Transverse colon (tissue), 4 donors: Measurements from ENCODE around the gene PNKD. TPM values are rescaled to one million over a fixed set of nuclear protein-coding genes. Genes with fewer than 3 reads are reported as not detected.

Source experiments
- DNase-seq: peaks from one replicate; pipeline ENCODE4 v3.0.0-alpha.2; 2019
- H3K27ac ChIP-seq, 4 donors: fragments of 200-600 bp; sonication (generic); 2 replicates each; pipeline ENCODE4 v1.5.1; 2016 to 2018; ENCODE audit warnings: inconsistent platforms in 4 of 4
- H3K27me3 ChIP-seq: fragments of 200-600 bp; sonication (generic); 2 replicates; pipeline ENCODE4 v1.5.1; 2017; ENCODE audit warnings: inconsistent platforms
- H3K36me3 ChIP-seq, 4 donors: fragments of 200-600 bp; sonication (generic); 2 replicates each; pipeline ENCODE4 v1.5.1; 2017 to 2019; ENCODE audit warnings: inconsistent platforms in 4 of 4
- H3K4me1 ChIP-seq, 4 donors: fragments of 200-600 bp; sonication (generic); 2 replicates each; pipeline ENCODE4 v1.5.1; 2017 to 2020; ENCODE audit warnings: inconsistent platforms in 4 of 4
- H3K4me3 ChIP-seq, 4 donors: fragments of 200-600 bp; sonication (generic); 1 replicate in 1 of 4; 2 replicates in 3 of 4; pipeline versions ENCODE4 v1.5.1 to v1.6.1; 2017 to 2019; ENCODE audit warnings: inconsistent platforms in 4 of 4
- H3K9me3 ChIP-seq, 2 donors: fragments of 200-600 bp; sonication (generic); 2 replicates each; pipeline ENCODE4 v1.5.1; 2017 to 2019; ENCODE audit warnings: inconsistent platforms in 2 of 2
- CTCF ChIP-seq, 5 experiments: fragments of 200-600 bp in 3 of 5; fragments of 450-650 bp in 2 of 5; sonication (generic) in 3 of 5; IDR thresholded peaks; 1 replicate in 2 of 5; 2 replicates in 3 of 5; pipeline ENCODE4 v1.5.1; 2016 to 2017; ENCODE audit warnings: antibody characterized with exemption in 5 of 5, inconsistent platforms in 3 of 5, mild to moderate bottlenecking in 2 of 5, moderate library complexity in 1 of 5
- EP300 ChIP-seq: sonication (generic); formaldehyde crosslinking; IDR thresholded peaks from one replicate; pipeline ENCODE4 v1.6.1; 2017; ENCODE audit warnings: antibody characterized with exemption, low read depth
- POLR2A ChIP-seq: fragments of 450-650 bp; IDR thresholded peaks from one replicate; pipeline ENCODE4 v1.6.1; 2016; ENCODE audit warnings: antibody characterized with exemption, mild to moderate bottlenecking, moderate library complexity
- POLR2AphosphoS5 ChIP-seq, 3 donors: sonication (generic); formaldehyde crosslinking; IDR thresholded peaks; one replicate each; pipeline ENCODE4 v1.6.1; 2016; ENCODE audit warnings: antibody characterized with exemption in 3 of 3
- WGBS, 2 donors: methylation state at CpG; one replicate each; pipeline ENCODE4 v1.1.5; 2018; ENCODE audit warnings: low coverage in 1 of 2; 5-methylcytosine and 5-hydroxymethylcytosine counted together
- in situ Hi-C, 4 donors: fragments of 200-750 bp; cut with MboI; loops; one replicate each; pipeline versions ENCODE4 v1.15.0 to v1.15.1; 2017; ENCODE audit warnings: low sequenced_read_pairs in 3 of 4, low pct_ligation_motif_present in 1 of 4, low pct_unique_long_range_greater_than_20kb in 1 of 4
- intact Hi-C: fragments of 100-400 bp; cut with DNase I; formaldehyde crosslinking; loops from one replicate; pipeline ENCODE4 v1.15.1; 2023; ENCODE audit warnings: low total_unique reads
- total RNA-seq, 4 donors: library from RNA; depleted of rRNA; stranded (reverse); fragments of >200 nt; gene quantifications; one replicate each; pipeline ENCODE4 v1.1.0, GENCODE V29; 2016

The PNKD gene
- total RNA-seq, 4 donors from 2014 or later: 14.3 to 111 (median 100) TPM

- Histone ChIP-seq H3K27me3 (no peaks in the 10 kb centered on the region), H3K9me3 (no peaks in the 10 kb centered on the region), H3K27ac (peak overlapping the region in 3 of 4 donors; percentile 14 to 87 (median 41)), H3K4me1 (peaks cover 29 to 36% (median 33%) of the 10 kb centered on the region in 4 donors), H3K36me3 (peaks cover 0 to 38% (median 18%) of the 10 kb centered on the region in 4 donors), H3K4me3 (no peak overlapping the region)
- DNase-seq: no peak
- WGBS, 2 donors: 91 to 100% methylated on average over 1 to 13 of the region's 13 CpGs
- TF ChIP-seq EP300: no peak
- no peak for TF ChIP-seq POLR2AphosphoS5 (IDR thresholded peaks at IDR 0.05)
- TF ChIP-seq POLR2A: no peak
- in situ Hi-C loops (loop anchor here in 1 of 4 donors (5.0 kb wide), 1 partner anchor 64 kb away; no protein-coding TSS in a partner anchor), intact Hi-C loops (loop anchor here (5.0 kb wide), 1 partner anchor 69 kb away; no protein-coding TSS in a partner anchor)
Measured at GRCh38 chr2:218256612-218257350, 13.5 kb upstream of the PNKD start.

- WGBS, 2 donors: 43 to 68% methylated on average over 1 to 8 of the region's 8 CpGs
- Histone ChIP-seq H3K36me3 (peaks cover 0 to 30% (median 15%) of the 10 kb centered on the region in 4 donors), H3K4me1 (peaks cover 36 to 43% (median 41%) of the 10 kb centered on the region in 4 donors), H3K27ac (peak overlapping the region; percentile 14 to 87 (median 38)), H3K27me3 (no peaks in the 10 kb centered on the region), H3K4me3 (no peak overlapping the region), H3K9me3 (no peaks in the 10 kb centered on the region)
- in situ Hi-C loops: loop anchor here in 1 of 4 donors (5.0 kb wide), 1 partner anchor 65 kb away; no protein-coding TSS in a partner anchor
- peak; percentile 31 for DNase-seq
- TF ChIP-seq POLR2AphosphoS5 (IDR thresholded peaks at IDR 0.05) (no peak), CTCF (IDR thresholded peaks at IDR 0.05) (peak; percentile 32 to 70 (median 53))
- intact Hi-C loops: loop anchor here (5.0 kb wide), 1 partner anchor 70 kb away; no protein-coding TSS in a partner anchor
Measured at GRCh38 chr2:218257390-218257981, 12.8 kb upstream of the PNKD start.

GRCh38 chr2:218259099-218259961 is 11.0 kb upstream of the PNKD start:
- peak; percentile 54 for DNase-seq
- peak overlapping the region; percentile 83 to 90 (median 86) for H3K27ac ChIP-seq
- peaks cover 55 to 61% (median 59%) of the 10 kb centered on the region in 4 donors for H3K4me1 ChIP-seq
- intact Hi-C loops: loop anchor here (5.0 kb wide), 1 partner anchor 72 kb away; no protein-coding TSS in a partner anchor
- no peaks in the 10 kb centered on the region for H3K9me3 ChIP-seq
- no peaks in the 10 kb centered on the region for H3K27me3 ChIP-seq
- in situ Hi-C loops: loop anchor here in 1 of 4 donors (5.0 kb wide), 1 partner anchor 67 kb away; no protein-coding TSS in a partner anchor
- H3K4me3 ChIP-seq: no peak overlapping the region
- peaks cover 0 to 12% (median 5%) of the 10 kb centered on the region in 4 donors for H3K36me3 ChIP-seq
- TF ChIP-seq POLR2A: no peak
- TF ChIP-seq EP300: peak; percentile 78
- TF ChIP-seq POLR2AphosphoS5 (IDR thresholded peaks at IDR 0.05): peak; percentile 87 to 95 (median 89)
- TF ChIP-seq CTCF (IDR thresholded peaks at IDR 0.05): no peak
- WGBS, 2 donors: 56 to 64% methylated on average over 7 to 15 of the region's 15 CpGs

- intact Hi-C loops (no loop called here), in situ Hi-C loops (no loop called here)
- TF ChIP-seq CTCF (IDR thresholded peaks at IDR 0.05) (no peak), EP300 (no peak), POLR2AphosphoS5 (IDR thresholded peaks at IDR 0.05) (no peak), POLR2A (no peak)
- Histone ChIP-seq H3K36me3 (peaks cover 0 to 5% (median 2%) of the 10 kb centered on the region in 4 donors), H3K27ac (peak overlapping the region; percentile 83 to 90 (median 86)), H3K27me3 (no peaks in the 10 kb centered on the region), H3K4me3 (no peak overlapping the region), H3K9me3 (no peaks in the 10 kb centered on the region), H3K4me1 (peaks cover 61 to 70% (median 67%) of the 10 kb centered on the region in 4 donors)
- DNase-seq: no peak
- WGBS, 2 donors: 92% methylated on average over 5 of the region's 5 CpGs; no CpG with 5 or more reads in 1 of the 2 donors
Measured at GRCh38 chr2:218260166-218260565, 10.2 kb upstream of the PNKD start.
